HepG2 (cell line): ENCODE data around the gene PYGO2. TPM values are rescaled to one million over a fixed set of nuclear protein-coding genes. Genes with fewer than 3 reads are reported as not detected.

Source experiments
- AKAP8 ChIP-seq: sonication (generic); formaldehyde crosslinking; IDR thresholded peaks from 2 replicates; pipeline ENCODE4 v1.5.1; 2020; ENCODE audit warnings: mild to moderate bottlenecking, missing genetic modification reagents
- ARNT2 ChIP-seq: sonication (generic); formaldehyde crosslinking; IDR thresholded peaks from 2 replicates; pipeline ENCODE4 v1.8.0; 2022; ENCODE audit warnings: mild to moderate bottlenecking, low read depth, missing genetic modification reagents, moderate library complexity
- ELF1 ChIP-seq: sonication (generic); formaldehyde crosslinking; IDR thresholded peaks from 2 replicates; pipeline ENCODE4 v1.4.0; 2020; ENCODE audit warnings: missing genetic modification reagents
- FOXO1 ChIP-seq: sonication (generic); formaldehyde crosslinking; IDR thresholded peaks from 2 replicates; pipeline ENCODE4 v1.4.0; 2020; ENCODE audit warnings: missing genetic modification reagents
- MED13 ChIP-seq: sonication (generic); formaldehyde crosslinking; IDR thresholded peaks from 2 replicates; pipeline ENCODE4 v1.5.0; 2020; ENCODE audit warnings: missing genetic modification reagents
- NR2C2 ChIP-seq: sonication (generic); formaldehyde crosslinking; IDR thresholded peaks from 2 replicates; pipeline ENCODE4 v1.4.0; 2020; ENCODE audit warnings: missing genetic modification reagents, mild to moderate bottlenecking, moderate library complexity, borderline replicate concordance
- NR2F1 ChIP-seq, 2 experiments: fragments of 450-650 bp in 1 of 2; formaldehyde crosslinking in 1 of 2; IDR thresholded peaks; 2 replicates each; pipeline versions ENCODE4 v1.5.0 to v1.6.1; 2016 to 2020; ENCODE audit warnings: mild to moderate bottlenecking in 1 of 2, missing compliant biosample characterization in 1 of 2, missing genetic modification reagents in 1 of 2, moderate library complexity in 1 of 2
- PAF1 ChIP-seq: IDR thresholded peaks from 2 replicates; pipeline ENCODE4 v1.6.1; 2016; ENCODE audit warnings: missing genetic modification reagents, missing compliant biosample characterization
- RARA ChIP-seq: IDR thresholded peaks from 2 replicates; pipeline ENCODE4 v1.6.1; 2016; ENCODE audit warnings: missing genetic modification reagents, missing compliant biosample characterization
- SOX13 ChIP-seq, 3 experiments: fragments of 450-650 bp in 1 of 3; sonication (generic) in 1 of 3; formaldehyde crosslinking in 1 of 3; IDR thresholded peaks in 2 of 3; conservative IDR thresholded peaks in 1 of 3; 2 replicates each; pipeline versions ENCODE4 v1.5.0 to v1.6.1; 2016 to 2020; ENCODE audit warnings: antibody characterized with exemption in 1 of 3, mild to moderate bottlenecking in 1 of 3, missing compliant biosample characterization in 1 of 3, missing genetic modification reagents in 1 of 3, moderate library complexity in 1 of 3
- SPEN ChIP-seq: sonication (generic); formaldehyde crosslinking; IDR thresholded peaks from 2 replicates; pipeline ENCODE4 v1.5.1; 2020; ENCODE audit warnings: low read depth, mild to moderate bottlenecking, missing genetic modification reagents
- SRF ChIP-seq: IDR thresholded peaks from 2 replicates; pipeline ENCODE4 v1.6.1; 2011; ENCODE audit warnings: mild to moderate bottlenecking, low read depth, low read length, moderate library complexity
- TBX2 ChIP-seq: sonication (generic); formaldehyde crosslinking; IDR thresholded peaks from 2 replicates; pipeline ENCODE4 v1.5.0; 2020; ENCODE audit warnings: missing genetic modification reagents, mild to moderate bottlenecking, borderline replicate concordance
- TCF7 ChIP-seq: sonication (generic); IDR thresholded peaks from 2 replicates; pipeline ENCODE4 v1.6.1; 2016; ENCODE audit warnings: antibody characterized with exemption, low read depth
- TGIF2 ChIP-seq: IDR thresholded peaks from 2 replicates; pipeline ENCODE4 v1.6.1; 2016; ENCODE audit warnings: control low read depth, missing compliant biosample characterization
- YEATS4 ChIP-seq: sonication (generic); formaldehyde crosslinking; IDR thresholded peaks from 2 replicates; pipeline ENCODE4 v1.4.0; 2020; ENCODE audit warnings: missing genetic modification reagents, borderline replicate concordance
- ZMAT3 ChIP-seq: sonication (generic); formaldehyde crosslinking; conservative IDR thresholded peaks from 2 replicates; pipeline ENCODE4 v1.7.0; 2021; ENCODE audit warnings: missing genetic modification reagents
- ZNF558 ChIP-seq: sonication (generic); formaldehyde crosslinking; IDR thresholded peaks from 2 replicates; pipeline ENCODE4 v1.9.0; 2022; ENCODE audit warnings: mild to moderate bottlenecking, missing genetic modification reagents, borderline replicate concordance
- ZNF788 ChIP-seq: sonication (generic); formaldehyde crosslinking; IDR thresholded peaks from 2 replicates; pipeline ENCODE4 v1.5.0; 2020; ENCODE audit warnings: mild to moderate bottlenecking, missing genetic modification reagents, borderline replicate concordance
- ZNF790 ChIP-seq: sonication (generic); formaldehyde crosslinking; IDR thresholded peaks from 2 replicates; pipeline ENCODE4 v1.8.0; 2022; ENCODE audit warnings: missing genetic modification reagents, mild to moderate bottlenecking, borderline replicate concordance
- ZNF878 ChIP-seq: sonication (generic); formaldehyde crosslinking; IDR thresholded peaks from 2 replicates; pipeline ENCODE4 v1.8.1; 2023; ENCODE audit warnings: mild to moderate bottlenecking, missing genetic modification reagents, moderate library complexity
- polyA plus RNA-seq, 8 experiments: library from polyadenylated mRNA; depleted of rRNA in 3 of 8; stranded (reverse) in 7 of 8; unstranded in 1 of 8; fragments of >200 nt; fragmentation: Illumina TruSeq in 4 of 8; extraction: Trizol in 4 of 8; gene quantifications; 2 replicates each; pipeline versions ENCODE4 v1.2.1 to v1.2.3, GENCODE V29; 2011 to 2016; ENCODE audit warnings: low read depth in 4 of 8, missing spikeins in 1 of 8, mixed read lengths in 1 of 8; ENCODE audit not compliant: insufficient read depth in 1 of 8
- total RNA-seq, 5 experiments: library from RNA; depleted of rRNA; stranded (reverse); fragments of >200 nt; fragmentation: Illumina TruSeq; extraction: Trizol; gene quantifications; 2 replicates each; pipeline ENCODE4 v1.2.3, GENCODE V29; 2016; ENCODE audit warnings: low read depth in 1 of 5
- TF ChIP-seq, protein P1 (sequence below): sonication (generic); formaldehyde crosslinking; IDR thresholded peaks from 2 replicates; pipeline ENCODE4 v1.8.1; 2023; ENCODE audit warnings: mild to moderate bottlenecking, missing genetic modification reagents
- TF ChIP-seq, protein P2 (sequence below): IDR thresholded peaks from 2 replicates; pipeline ENCODE4 v1.6.1; 2016; ENCODE audit warnings: low read depth

Gene PYGO2
- total and polyA plus RNA-seq, 2 of the 13 experiments (the other 11 are each of a cell fraction or from before 2014, with no cell fraction given) = 20.3 to 21.8 TPM

DNA sequence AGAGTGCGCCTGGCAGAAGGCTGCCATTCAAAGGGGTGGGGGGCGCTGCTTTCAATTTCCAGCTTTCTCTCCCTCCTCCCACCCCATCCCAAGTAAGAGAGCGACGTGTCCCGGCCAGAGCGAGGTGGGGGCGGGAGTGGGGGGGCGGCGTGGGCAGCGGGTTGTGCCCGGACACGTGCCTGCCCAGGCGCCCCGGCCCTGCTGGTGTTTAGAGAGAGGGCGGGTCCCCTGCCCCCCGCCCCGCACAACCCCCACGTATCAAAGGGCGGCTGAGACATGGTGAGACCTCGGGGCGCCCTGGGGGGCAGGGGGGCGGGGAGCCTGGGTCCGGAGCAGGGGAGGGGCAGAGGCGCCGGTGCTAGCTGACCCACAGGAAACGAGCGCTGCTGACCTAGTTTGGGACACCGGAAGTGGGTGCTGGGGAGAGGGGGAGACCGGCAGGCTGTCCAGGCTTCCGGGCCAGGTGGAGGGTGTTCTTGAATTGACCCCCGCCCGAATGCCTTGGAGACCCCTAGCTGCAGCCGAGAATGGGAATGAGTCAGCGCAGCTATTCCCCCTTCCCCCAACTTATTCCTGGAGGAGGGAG, 42.3 kb upstream of the PYGO2 start (continued):
- TF ChIP-seq TBX2 (CRISPR knock-in tag) = peak; percentile 48; the same call in 1 of the 2 replicates
- peak; percentile 49; the same call in 1 of the 2 replicates for TF ChIP-seq SPEN
- TF ChIP-seq ELF1 (CRISPR knock-in tag) = peak; percentile 58
- no peak for TF ChIP-seq SOX13 (IDR thresholded peaks at IDR 0.05)
- peak in 1 of 2 experiments; percentile 49; a peak in 1 of 4 replicates for TF ChIP-seq SOX13 (CRISPR knock-in tag; conservative IDR thresholded peaks at IDR 0.05 in 1 of 2, IDR thresholded peaks at IDR 0.05 in 1 of 2)
- TF ChIP-seq ZNF788 (CRISPR knock-in tag) = 0 out of 2 replicates have a peak, but pooled peaks have one; percentile 26
- TF ChIP-seq TCF7 = peak; percentile 58; the same call in 1 of the 2 replicates
- peak; percentile 70; the same call in 1 of the 2 replicates for TF ChIP-seq ARNT2 (CRISPR knock-in tag)
- TF ChIP-seq NR2F1 (CRISPR knock-in tag; IDR thresholded peaks at IDR 0.05) = peak in 1 of 2 experiments; percentile 10; a peak in 1 of 4 replicates
- TF ChIP-seq, protein P1, sequence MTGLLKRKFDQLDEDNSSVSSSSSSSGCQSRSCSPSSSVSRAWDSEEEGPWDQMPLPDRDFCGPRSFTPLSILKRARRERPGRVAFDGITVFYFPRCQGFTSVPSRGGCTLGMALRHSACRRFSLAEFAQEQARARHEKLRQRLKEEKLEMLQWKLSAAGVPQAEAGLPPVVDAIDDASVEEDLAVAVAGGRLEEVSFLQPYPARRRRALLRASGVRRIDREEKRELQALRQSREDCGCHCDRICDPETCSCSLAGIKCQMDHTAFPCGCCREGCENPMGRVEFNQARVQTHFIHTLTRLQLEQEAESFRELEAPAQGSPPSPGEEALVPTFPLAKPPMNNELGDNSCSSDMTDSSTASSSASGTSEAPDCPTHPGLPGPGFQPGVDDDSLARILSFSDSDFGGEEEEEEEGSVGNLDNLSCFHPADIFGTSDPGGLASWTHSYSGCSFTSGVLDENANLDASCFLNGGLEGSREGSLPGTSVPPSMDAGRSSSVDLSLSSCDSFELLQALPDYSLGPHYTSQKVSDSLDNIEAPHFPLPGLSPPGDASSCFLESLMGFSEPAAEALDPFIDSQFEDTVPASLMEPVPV = peak; percentile 82; the same call in 1 of the 2 replicates
- 0 out of 2 replicates have a peak, but pooled peaks have one; percentile 6 for TF ChIP-seq ZNF878
- TF ChIP-seq ZNF558 (CRISPR knock-in tag) = 0 out of 2 replicates have a peak, but pooled peaks have one; percentile 27
- peak; percentile 52; the same call in 1 of the 2 replicates for TF ChIP-seq SRF
- TF ChIP-seq FOXO1 (CRISPR knock-in tag) = no peak
- 0 out of 2 replicates have a peak, but pooled peaks have one; percentile 18 for TF ChIP-seq TGIF2 (CRISPR knock-in tag)
- 0 out of 2 replicates have a peak, but pooled peaks have one; percentile 29 for TF ChIP-seq MED13
- TF ChIP-seq RARA (CRISPR knock-in tag) = peak; percentile 21; the same call in 1 of the 2 replicates
- TF ChIP-seq, protein P2, sequence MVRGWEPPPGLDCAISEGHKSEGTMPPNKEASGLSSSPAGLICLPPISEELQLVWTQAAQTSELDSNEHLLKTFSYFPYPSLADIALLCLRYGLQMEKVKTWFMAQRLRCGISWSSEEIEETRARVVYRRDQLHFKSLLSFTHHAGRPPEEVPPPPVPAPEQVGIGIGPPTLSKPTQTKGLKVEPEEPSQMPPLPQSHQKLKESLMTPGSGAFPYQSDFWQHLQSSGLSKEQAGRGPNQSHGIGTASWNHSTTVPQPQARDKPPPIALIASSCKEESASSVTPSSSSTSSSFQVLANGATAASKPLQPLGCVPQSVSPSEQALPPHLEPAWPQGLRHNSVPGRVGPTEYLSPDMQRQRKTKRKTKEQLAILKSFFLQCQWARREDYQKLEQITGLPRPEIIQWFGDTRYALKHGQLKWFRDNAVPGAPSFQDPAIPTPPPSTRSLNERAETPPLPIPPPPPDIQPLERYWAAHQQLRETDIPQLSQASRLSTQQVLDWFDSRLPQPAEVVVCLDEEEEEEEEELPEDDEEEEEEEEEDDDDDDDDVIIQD (CRISPR knock-in tag) = no peak
- TF ChIP-seq PAF1 (CRISPR knock-in tag) = no peak
- TF ChIP-seq AKAP8 (CRISPR knock-in tag) = peak; percentile 62; the same call in 1 of the 2 replicates
- no peak for TF ChIP-seq ZNF790 (CRISPR knock-in tag)
- 0 out of 2 replicates have a peak, but pooled peaks have one; percentile 29 for TF ChIP-seq ZMAT3 (CRISPR knock-in tag)
- peak; percentile 60; the same call in 1 of the 2 replicates for TF ChIP-seq YEATS4 (CRISPR knock-in tag)
- TF ChIP-seq NR2C2 (CRISPR knock-in tag) = peak; percentile 35; the same call in 1 of the 2 replicates
